HG03342 (cell line): ENCODE measurements around the gene LRCOL1.

Experiments
- ATAC-seq: cut with Tn5 transposase; IDR thresholded peaks from one replicate; pipeline ENCODE4 v1.9.1; 2021; ENCODE audit warnings: mild to moderate bottlenecking, moderate library complexity; ENCODE audit not compliant: unreplicated experiment

LRCOL1 gene

DNA sequence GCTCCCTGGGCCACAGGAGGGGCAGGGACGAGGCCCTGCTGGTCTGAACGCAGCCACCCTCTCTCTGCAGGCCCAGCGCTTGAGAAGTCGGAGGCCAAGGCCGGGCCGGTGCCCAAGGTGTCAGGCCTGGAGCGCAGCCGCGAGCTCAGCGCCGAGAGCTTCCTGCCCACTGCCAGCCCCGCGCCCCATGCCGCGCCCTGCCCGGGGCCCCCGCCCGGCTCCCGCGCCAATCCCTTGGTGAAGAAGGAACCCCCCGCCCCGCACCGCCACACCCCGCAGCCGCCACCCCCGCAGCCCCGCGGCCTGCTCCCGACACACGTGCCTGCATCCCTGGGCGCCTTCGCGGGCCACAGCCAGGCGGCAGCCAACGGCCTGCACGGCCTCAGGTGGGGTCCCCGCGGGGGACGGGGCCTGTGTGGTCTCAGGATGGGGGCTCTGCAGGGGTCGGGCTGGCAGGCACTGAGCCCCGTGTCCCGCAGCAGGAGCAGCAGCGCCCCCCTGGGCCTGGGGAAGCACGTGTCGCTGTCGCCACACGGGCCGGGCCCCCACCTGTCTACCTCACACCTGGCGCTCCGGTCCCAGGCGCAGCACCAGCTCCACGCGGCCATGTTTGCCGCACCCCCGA, 40.4 kb downstream of the LRCOL1 start:
- no peak for ATAC-seq

GRCh38 chr12:132568826-132569480, 41.4 kb downstream of the LRCOL1 start:
- no peak for ATAC-seq

DNA sequence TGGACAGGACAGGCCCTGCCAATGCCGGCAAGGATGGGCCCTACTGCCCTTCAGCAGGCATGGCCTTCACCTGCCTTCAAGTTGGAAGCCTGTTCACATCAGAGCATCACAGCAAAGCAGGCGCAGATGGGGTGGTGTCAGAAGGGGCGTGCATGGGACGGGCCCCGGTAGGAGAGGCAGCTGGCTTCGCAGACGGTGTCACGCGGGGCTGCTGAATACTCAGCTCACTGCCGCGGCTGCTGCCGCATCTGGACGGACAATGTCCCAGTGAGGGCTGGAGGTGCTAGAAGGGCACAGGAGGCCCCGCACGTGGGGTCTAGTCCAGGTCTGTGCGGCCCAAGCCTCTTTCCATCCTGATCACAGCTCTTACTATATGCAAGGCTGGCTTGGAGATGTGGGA, 42.1 kb downstream of the LRCOL1 start:
- ATAC-seq: no peak

DNA sequence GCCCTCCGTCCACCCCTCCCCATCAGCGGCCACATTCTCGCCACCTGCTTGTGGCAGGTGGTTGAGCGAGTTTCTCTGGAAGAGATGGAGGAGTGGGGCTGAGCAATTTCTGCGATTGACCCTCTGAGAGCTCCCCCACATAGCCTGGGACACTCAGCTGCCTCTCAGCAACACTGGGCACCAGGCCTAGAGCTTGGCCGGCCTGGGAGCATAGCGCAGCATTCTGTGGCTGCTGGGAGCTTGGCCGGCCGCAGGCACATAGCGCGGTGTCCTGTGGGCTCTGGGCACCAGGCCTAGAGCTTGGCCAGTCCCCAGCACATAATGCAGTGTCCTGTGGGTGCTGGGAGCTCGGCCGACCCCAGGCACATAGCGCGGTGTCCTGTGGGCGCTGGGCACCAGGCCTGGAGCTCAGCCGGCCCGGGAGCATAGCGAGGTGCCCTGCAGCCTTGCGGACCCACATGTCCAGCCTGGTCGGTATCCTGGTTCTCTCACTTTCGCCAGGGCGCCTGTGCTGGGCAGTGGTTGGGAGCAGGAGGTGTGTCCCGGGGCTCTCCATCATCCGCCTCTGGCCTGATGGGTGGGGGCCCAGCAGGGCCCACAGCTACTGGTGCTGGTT, 43.8 kb downstream of the LRCOL1 start:
- ATAC-seq: no peak

DNA sequence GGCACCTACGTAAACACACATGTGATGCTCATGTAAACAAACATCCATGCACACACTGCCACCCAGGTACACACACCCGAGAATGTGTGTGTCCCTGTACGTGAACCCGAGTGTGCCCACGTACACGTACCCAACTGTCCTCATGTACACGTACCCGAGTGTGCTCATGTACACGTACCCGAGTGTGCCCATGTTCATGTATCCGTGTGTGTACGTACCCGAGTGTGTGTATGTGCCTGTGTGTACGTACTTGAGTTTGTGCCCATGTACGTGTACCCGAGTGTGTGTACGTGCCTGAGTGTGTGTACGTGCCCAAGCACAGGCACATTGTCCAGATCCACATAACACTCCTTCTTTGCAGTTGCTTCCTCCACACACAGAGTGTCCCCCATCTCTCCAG, 45.0 kb downstream of the LRCOL1 start:
- no peak for ATAC-seq

DNA sequence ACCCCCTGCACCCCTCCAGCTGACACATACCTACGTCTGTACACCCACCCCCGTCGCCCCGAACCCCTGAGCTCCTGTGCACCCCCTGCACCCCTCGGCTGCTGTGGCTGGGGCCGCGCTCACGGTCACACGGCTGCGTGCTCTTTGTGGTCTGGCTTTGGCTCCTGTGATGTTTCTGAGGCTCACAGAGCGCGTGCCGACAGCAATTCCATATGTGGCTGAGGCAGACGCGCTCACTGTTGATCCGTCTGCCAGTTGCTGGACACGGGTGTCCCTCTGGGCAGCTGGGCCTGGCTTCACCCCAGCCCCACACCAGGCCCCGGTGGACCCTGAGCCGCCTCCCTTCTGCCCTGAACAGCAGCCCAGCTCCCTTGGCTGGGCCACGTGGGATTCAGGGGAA, 46.5 kb downstream of the LRCOL1 start:
- no peak for ATAC-seq

- ATAC-seq: no peak
Observed at GRCh38 chr12:132562489-132563021, 47.8 kb downstream of the LRCOL1 start.

DNA sequence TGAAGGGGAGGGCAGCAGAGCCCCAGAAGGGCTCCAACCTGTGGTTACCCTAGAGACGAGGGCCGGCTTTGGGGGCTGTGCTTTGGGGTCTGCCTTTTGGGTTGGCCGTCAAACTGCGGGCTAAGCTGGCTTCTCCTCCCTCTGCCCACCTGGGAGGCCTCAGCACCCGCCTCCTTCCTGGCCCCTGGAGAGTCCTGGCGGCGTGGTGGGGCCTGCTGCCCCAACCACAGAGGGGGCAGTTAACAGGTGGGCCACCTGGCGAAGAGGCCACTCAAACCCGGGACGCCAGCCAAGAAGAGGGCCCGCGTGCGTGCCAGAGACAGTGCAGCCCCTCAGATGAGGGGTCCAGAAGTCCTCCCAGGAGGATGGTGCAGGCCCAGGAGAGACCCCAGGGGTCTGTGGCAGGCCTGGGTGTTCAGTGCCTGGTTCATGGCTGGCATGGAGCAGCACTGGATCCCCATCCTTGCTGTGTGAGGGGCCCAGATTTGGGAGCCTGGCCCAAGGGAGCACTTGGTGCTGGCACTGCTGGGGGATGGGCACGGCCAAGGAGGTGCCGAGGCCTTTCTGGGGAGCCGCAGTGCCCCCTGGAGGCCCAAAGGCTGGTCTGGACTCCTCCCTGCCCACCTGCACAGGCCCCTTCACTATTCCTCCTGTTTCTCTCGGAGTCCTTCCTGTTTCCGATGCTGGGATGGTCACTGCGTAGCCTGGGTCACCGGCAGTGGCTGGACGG, 48.8 kb downstream of the LRCOL1 start:
- no peak for ATAC-seq

DNA sequence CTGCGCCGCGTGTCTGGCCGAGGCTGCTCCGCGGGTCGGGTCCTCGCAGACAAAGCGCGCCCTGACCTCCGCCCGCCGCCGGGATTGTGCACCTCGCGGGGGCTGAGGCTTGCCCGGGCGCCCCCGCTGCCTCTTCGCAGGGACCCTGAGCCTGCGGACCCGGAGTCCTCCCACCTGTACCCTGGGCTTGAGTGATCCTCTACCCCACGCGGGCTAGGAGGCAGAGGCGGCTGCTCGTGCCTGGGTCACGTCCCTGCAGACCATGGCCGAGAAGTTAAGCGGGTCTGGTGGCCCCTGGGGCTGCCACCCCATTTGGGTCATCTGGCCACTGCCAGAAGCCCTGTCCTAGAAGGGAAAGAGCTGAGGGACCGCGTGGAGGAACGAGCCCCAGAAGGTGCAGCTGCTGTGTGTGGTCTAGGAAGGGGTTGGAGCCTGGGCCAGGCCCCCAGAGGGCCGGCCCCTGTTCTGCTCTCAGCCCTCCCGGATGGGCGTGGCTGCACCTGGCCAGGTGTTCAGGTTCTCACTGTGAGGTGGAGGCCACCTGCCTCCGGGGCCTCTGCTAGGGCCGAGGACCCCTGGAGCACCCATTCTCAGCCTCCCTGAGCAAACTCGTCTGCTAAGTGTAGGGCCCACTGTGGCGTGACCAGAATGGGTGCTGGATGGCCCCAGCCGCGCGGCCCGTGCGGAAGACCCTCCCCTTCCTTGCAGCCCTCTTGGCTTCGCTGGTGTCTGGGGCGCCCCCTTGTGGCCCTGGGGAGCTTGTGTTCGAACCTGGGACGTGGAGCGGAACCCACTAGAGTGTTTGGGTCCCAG, 49.6 kb downstream of the LRCOL1 start:
- no peak for ATAC-seq

DNA sequence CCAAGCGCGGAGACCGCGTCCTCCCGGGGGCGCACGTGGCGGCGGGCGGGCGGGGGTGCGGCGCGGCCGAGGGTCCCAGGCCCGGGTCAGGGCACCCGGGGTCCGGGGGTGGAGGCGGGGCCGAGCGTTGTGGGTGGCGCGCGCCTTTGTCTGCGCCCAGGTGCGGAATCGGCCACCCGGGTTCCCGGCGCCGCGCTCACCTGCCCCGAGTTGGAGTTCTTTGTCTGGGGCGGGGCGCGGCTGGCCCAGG, 50.1 kb downstream of the LRCOL1 start:
- no peak for ATAC-seq

DNA sequence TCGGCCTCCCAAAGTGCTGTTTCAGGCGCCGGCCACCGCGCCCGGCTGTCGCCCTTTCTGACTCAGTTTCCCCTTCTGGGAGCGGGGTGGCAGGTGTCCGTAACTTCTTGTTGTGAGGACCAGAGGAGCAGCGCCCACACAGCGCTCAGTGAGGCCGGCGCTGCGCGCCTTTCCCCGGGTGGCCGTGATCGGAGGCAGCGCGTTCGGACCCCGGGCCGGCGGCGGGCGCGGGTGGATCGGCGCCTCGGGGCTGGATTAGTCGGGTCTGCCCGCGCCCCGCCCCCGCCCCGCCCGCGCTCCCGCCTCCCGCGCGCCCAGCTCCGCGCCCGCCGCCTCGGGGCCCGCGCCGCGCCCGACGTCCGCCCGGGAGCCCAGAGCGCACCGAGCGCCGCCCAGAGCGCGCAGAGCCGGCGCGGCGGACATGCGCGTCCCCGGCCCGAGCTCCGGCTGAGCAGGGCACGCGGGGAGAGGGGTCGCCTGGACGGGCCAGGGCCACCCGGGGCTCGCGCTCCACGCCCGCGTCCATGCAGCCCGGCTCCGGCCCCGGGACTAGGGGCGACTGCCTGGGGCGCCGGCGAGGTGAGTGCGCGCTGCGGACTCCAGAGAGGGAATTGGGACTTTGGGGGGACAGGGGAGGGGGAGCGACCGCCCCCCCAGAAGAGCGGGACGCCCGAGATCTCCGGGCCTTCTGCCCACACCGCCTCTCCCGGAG, 50.6 kb downstream of the LRCOL1 start:
- ATAC-seq: no peak

DNA sequence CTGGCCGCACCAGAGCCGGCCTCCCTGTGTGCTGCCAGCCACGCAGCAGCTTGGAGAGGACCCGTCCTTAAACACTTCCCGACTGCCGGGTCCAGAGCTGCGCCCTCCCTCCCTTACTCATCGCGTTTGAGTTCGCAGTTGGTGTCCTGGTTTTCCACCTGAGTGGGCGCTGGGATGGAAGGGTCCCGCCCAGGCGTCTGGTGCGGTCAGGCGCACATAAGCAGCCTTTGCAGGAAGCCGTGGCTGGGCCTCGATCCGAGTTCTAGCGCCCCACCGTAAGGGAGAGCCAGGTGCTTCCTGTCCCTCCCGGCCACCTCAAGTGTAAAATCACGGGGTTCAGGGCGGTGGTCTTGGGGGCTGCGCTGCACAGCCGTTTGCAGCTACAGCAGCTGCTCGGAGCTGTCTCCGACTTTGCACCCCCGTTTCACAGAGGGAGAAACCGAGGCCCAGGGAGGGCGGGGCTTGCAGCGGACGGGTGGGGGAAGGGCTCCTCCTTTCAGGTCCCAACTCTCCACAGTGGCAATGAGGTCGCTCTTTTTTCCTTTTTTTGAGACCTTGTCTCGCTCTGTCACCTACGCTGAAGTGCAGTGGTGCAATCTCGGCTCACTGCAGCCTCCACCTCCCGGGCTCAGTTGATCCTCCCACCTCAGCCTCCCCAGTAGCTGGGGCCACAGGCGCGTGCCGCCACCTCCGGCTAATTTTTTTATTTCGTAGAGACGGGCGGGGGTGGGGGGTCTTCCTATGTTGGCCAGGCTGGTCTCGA, 51.3 kb downstream of the LRCOL1 start:
- ATAC-seq: no peak

DNA sequence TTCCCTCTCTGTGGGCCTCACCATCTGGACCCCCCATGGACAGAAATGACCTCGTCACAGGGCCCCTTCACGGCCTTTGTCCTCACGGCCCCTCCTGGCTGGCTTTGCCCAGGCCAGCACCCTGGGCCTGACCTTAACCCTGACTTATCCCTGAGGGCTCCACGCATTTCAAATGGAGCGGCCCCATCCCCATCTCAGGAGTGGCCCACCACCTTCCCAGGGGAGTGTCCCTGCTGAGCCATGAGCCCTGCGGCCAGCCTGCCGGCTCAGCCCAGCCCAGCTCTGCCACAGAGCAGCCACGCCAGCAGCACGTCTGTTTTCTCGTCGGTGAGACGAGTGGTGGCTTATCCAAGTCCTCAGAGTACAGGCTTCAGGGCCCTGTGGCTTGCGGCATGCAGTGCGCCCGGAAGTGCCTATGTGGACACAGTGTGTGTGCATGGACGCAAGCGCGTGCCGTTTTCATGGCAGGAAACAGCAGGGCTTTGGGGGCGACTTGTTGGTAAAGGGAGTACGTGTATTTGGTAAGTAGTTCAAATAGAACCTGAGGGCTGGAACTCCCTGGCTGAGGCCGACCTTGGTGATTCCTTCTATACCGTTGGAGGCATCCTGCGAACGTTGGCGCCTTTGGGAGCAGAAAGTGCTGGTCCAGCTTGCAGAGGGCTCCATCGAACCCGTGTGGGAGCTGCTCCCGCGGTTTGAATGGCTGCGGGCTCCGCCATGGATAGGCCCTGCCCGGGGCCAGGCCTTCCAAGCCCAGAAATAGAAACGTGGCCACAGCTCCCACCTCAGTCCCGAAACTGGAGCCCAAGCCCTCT, 52.1 kb downstream of the LRCOL1 start:
- no peak for ATAC-seq

DNA sequence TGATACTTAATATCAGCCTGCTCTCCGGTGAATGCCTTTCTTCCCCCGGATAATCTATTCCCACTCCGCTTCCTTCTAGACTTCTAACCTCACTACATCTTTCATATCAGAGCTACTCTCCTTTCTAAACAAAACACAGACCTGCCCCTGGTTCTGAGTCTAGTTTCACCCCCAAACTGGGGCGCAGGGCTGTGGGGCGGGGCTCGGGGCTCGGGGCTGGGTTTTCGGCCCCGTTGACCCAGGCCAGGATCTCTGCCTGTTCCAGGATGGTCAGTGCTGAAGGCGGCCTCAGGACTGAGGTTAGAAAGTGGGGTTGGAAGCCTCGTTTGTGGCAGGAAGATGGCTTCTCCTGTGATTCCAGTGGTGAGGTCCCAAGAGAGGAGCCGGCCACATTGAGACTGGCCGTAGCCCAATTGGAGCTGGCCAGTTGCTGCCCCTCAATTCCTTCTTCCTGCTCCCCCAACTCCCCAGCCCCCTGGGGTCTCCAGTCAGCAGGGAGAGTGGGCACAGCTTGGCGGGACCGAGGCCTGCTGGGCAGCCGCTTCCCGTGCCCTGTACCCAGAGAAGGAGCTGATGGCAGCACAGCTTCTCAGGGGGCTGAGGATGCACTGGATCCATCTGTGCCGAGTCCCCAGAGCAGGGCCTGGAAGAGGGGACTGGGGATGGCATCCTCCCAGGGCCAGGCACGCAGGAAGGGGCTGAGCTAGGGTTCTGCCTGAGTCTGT, 52.9 kb downstream of the LRCOL1 start:
- no peak for ATAC-seq

DNA sequence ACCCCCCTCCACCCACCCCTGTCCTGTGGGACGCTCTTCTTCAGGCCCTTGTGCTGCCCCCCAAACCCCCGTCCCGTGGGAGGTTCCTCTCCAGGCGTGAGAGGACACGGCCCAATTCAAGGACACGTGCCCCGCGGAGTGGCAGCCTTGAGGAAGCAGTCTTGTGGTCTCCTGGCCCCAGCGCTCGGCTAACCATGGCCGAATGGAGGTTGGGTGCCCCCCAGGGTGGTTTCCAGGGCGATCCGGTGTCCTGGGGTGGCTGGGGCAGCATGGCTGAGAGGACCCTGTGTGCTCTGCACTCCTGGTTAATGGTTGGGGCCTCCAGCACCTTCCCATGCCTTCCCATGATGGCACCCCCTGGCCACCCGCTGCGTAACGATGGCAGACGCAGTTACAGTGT, 53.6 kb downstream of the LRCOL1 start:
- no peak for ATAC-seq

DNA sequence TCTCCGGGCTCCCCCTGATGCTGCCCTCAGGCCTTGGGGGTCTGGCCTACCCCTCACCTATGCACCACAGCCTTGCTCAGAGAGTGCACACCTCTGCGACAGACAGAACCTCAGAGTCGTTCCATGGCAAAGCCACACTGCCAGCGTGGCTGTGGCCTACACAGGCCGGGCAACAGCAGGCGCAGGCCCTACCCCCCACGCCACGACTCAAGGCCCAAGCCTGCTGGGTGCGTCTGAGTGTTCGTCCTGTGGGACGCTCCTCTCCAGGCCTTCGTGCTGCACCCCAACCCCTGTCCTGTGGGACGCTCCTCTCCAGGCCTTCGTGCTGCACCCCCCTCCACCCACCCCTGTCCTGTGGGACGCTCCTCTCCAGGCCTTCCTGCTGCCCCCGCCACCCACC, 54.2 kb downstream of the LRCOL1 start:
- no peak for ATAC-seq

- ATAC-seq: no peak
Observed at GRCh38 chr12:132555686-132556085, 54.7 kb downstream of the LRCOL1 start.
